Activated naive CD8-positive, alpha-beta T cell (primary cell): Measurements from ENCODE around the gene TOX3.

Experiments used
- H3K27ac Mint-ChIP-seq: one replicate; pipeline ENCODE4 v1.8.0; 2021; ENCODE audit warnings: mixed read lengths
- H3K27me3 Mint-ChIP-seq: one replicate; pipeline ENCODE4 v1.8.0; 2021; ENCODE audit warnings: mixed read lengths
- H3K36me3 Mint-ChIP-seq: one replicate; pipeline ENCODE4 v1.8.0; 2021; ENCODE audit warnings: mixed read lengths
- H3K4me1 Mint-ChIP-seq: one replicate; pipeline ENCODE4 v1.8.0; 2021; ENCODE audit warnings: low read depth, mixed read lengths
- H3K4me3 Mint-ChIP-seq: one replicate; pipeline ENCODE4 v1.8.0; 2021; ENCODE audit warnings: mild to moderate bottlenecking, mixed read lengths
- H3K9me3 Mint-ChIP-seq: one replicate; pipeline ENCODE4 v1.8.0; 2021; ENCODE audit warnings: low read depth, mixed read lengths

The TOX3 gene

DNA sequence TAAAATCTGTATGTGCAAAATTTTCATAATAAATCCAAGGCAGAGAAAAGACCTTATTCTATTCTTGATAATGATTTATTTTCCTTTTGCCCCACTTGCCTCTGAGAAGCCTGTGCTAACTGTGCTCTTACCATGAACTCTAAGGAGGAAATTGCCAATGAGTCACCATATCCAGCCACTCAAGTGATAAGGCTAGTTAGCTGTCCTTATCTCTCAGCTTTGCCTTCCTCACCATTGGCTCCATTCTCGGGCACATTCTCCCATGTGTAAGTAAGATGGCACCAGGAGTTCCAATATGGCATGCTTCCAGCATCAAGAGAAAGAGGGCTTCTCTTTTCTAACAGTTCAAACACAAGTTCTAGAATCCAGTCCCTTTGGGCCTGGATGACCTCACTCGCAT, 142.4 kb downstream of the TOX3 start:
- Mint-ChIP-seq H3K36me3 (no peaks in the 10 kb centered on the region), H3K4me1 (no peaks in the 10 kb centered on the region), H3K27ac (no peak overlapping the region), H3K9me3 (no peaks in the 10 kb centered on the region), H3K27me3 (no peaks in the 10 kb centered on the region), H3K4me3 (no peak overlapping the region)

DNA sequence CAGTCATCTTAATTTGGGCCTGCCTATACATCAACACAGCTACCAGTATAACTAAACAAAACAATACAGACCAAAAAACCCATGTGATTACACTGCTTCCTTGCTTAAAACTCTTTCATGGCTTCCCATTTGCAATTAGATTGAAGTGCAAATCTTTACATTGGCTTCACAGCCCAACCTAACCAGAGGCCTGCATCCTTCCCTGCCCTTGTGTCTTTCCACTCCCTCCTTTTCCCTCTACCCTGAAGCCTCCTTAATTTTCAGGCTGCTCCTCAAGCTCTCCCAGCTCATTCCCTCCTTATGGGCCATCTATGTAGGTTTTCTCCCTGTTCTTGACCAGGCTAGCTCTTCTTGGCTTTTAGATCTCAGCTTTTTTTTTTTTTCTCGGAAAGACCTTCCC, 147.8 kb downstream of the TOX3 start:
- no peak overlapping the region for H3K4me3 Mint-ChIP-seq
- H3K27ac Mint-ChIP-seq = no peak overlapping the region
- no peaks in the 10 kb centered on the region for H3K4me1 Mint-ChIP-seq
- H3K9me3 Mint-ChIP-seq = peaks cover 5% of the 10 kb centered on the region
- no peaks in the 10 kb centered on the region for H3K36me3 Mint-ChIP-seq
- no peaks in the 10 kb centered on the region for H3K27me3 Mint-ChIP-seq

DNA sequence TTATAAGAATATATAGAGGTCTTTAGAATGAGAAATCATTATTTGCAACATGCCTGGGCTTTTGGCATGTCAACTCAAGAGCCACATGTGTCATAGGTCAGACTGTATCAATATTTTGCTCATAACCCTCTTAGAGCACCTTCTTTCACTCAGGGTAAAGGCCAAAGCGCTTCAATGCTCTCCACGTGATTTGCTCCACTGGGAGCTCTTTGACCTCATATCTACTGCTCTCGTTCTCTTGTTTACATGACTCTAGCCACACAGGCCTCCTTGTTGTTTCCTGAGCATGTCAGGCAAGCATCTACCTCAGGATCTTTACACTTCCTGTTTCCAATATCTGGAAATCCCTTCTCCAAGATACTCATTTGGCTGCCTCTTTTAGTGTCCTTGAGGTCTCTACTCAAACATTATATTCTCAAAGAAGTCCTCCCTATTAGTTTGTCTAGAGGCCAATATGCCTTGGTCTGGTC, 148.4 kb downstream of the TOX3 start:
- no peaks in the 10 kb centered on the region for H3K36me3 Mint-ChIP-seq
- H3K27ac Mint-ChIP-seq = no peak overlapping the region
- no peak overlapping the region for H3K4me3 Mint-ChIP-seq
- H3K27me3 Mint-ChIP-seq = no peaks in the 10 kb centered on the region
- H3K9me3 Mint-ChIP-seq = peaks cover 5% of the 10 kb centered on the region
- no peaks in the 10 kb centered on the region for H3K4me1 Mint-ChIP-seq

DNA sequence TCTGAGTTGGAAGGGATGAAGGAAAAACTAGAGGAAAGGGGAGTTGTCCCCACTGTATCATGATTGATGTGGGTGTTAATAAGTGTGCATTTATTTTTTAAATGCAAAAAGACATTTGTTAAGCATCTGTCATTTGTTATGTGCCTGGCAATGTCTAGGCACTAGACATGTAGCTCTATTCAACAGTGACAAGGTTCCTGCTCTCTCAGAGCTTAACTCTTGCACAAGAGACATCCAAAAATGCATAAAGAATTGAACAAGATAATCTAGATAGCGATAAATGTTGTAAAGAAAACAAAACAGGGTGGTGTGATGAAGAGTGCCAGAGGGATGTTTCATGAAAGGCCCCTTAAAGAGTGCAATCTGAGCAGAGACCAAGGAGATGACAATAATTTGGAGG, 148.9 kb downstream of the TOX3 start:
- H3K27me3 Mint-ChIP-seq = no peaks in the 10 kb centered on the region
- H3K4me1 Mint-ChIP-seq = no peaks in the 10 kb centered on the region
- H3K27ac Mint-ChIP-seq = no peak overlapping the region
- H3K36me3 Mint-ChIP-seq = no peaks in the 10 kb centered on the region
- H3K4me3 Mint-ChIP-seq = no peak overlapping the region
- H3K9me3 Mint-ChIP-seq = peaks cover 5% of the 10 kb centered on the region

DNA sequence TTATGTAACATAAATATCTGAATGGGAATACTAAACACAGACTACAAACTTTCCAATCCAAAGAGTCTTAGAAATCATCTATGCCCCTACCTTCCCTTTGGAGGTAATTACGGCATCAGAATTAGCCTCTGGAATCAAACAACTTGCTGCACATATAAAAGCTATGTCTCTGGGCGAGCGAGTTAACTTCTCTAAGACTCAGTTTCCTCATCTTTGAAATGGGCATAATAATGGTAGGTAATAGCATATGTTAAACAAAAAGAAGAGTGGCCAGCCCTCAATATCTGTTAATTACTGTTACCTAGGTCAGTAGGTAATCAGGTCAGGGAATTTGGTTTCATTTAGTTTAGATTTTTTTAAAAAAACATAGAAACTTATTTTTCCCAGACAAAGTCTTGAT, 153.5 kb downstream of the TOX3 start:
- Mint-ChIP-seq H3K27ac (no peak overlapping the region), H3K9me3 (peaks cover 5% of the 10 kb centered on the region), H3K4me1 (no peaks in the 10 kb centered on the region), H3K4me3 (no peak overlapping the region), H3K36me3 (no peaks in the 10 kb centered on the region), H3K27me3 (no peaks in the 10 kb centered on the region)

DNA sequence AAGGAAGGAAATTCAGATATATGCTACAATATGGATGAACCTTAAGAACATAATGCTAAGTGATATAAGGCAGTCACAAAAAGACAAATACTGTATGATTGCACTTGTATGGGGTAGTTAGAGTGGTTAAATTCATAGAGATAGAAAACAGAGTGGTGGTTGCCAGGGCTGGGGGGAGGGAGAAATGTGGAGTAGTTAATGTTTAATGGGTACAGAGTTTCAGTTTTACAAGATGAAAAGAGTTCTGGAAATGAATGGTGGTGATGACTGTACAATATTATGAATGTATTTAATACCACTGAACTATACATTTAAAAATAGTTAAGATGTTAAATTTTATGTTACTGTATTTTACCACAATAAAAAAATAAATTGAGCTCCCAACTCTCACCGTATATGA, 157.9 kb downstream of the TOX3 start:
- H3K9me3 Mint-ChIP-seq = no peaks in the 10 kb centered on the region
- H3K27me3 Mint-ChIP-seq = no peaks in the 10 kb centered on the region
- no peak overlapping the region for H3K27ac Mint-ChIP-seq

More for the DNA sequence above, 157.9 kb downstream of the TOX3 start:
- H3K4me1 Mint-ChIP-seq = no peaks in the 10 kb centered on the region
- H3K36me3 Mint-ChIP-seq = no peaks in the 10 kb centered on the region
- no peak overlapping the region for H3K4me3 Mint-ChIP-seq
